ENCODE measurements around the gene CLIC1. TPM values are rescaled to one million over a fixed set of nuclear protein-coding genes. Genes with fewer than 3 reads are reported as not detected.

CLIC1 gene
- total RNA-seq, 1 donor from 2014 or later: 310 TPM

GRCh38 chr6:31750411-31751022 is 14.2 kb upstream of the CLIC1 start:
- ATAC-seq (no peak), DNase-seq (no peak)
- Histone ChIP-seq H3K27ac (no peak overlapping the region), H3K4me3 (no peak overlapping the region), H3K27me3 (ENCODE audit: low read depth) (no peaks in the 10 kb centered on the region), H3K36me3 (no peaks in the 10 kb centered on the region), H3K4me1 (no peaks in the 10 kb centered on the region), H3K9me3 (no peaks in the 10 kb centered on the region)
- intact Hi-C loops (cut with DNase I): no loop called here
- no peak for TF ChIP-seq CTCF (IDR thresholded peaks at IDR 0.05)

GRCh38 chr6:31749301-31750036 is 13.1 kb upstream of the CLIC1 start:
- no peak for TF ChIP-seq CTCF (IDR thresholded peaks at IDR 0.05)
- Histone ChIP-seq H3K4me3 (no peak overlapping the region), H3K9me3 (no peaks in the 10 kb centered on the region), H3K36me3 (no peaks in the 10 kb centered on the region), H3K27me3 (ENCODE audit: low read depth) (no peaks in the 10 kb centered on the region), H3K27ac (no peak overlapping the region), H3K4me1 (no peaks in the 10 kb centered on the region)
- DNase-seq (no peak), ATAC-seq (no peak)
- intact Hi-C loops (cut with DNase I): no loop called here

- Histone ChIP-seq H3K27me3 (ENCODE audit: low read depth) (no peaks in the 10 kb centered on the region), H3K4me1 (peaks cover 10% of the 10 kb centered on the region), H3K36me3 (peaks cover 4% of the 10 kb centered on the region), H3K9me3 (no peaks in the 10 kb centered on the region), H3K4me3 (no peak overlapping the region), H3K27ac (no peak overlapping the region)
- intact Hi-C loops (cut with DNase I): no loop called here
- no peak for TF ChIP-seq CTCF (IDR thresholded peaks at IDR 0.05)
- ATAC-seq (no peak), DNase-seq (no peak)
Measured at GRCh38 chr6:31744422-31744821, 8.1 kb upstream of the CLIC1 start.

- DNase-seq: no peak
Measured at GRCh38 chr6:31742894-31743293, 6.6 kb upstream of the CLIC1 start.

GRCh38 chr6:31741815-31742214 is 5.5 kb upstream of the CLIC1 start:
- ATAC-seq (no peak), DNase-seq (no peak)
- Histone ChIP-seq H3K4me1 (peaks cover 36% of the 10 kb centered on the region), H3K9me3 (no peaks in the 10 kb centered on the region), H3K27ac (no peak overlapping the region), H3K27me3 (ENCODE audit: low read depth) (no peaks in the 10 kb centered on the region), H3K4me3 (no peak overlapping the region), H3K36me3 (peaks cover 4% of the 10 kb centered on the region)
- intact Hi-C loops (cut with DNase I): no loop called here
- TF ChIP-seq CTCF (IDR thresholded peaks at IDR 0.05): no peak

More at GRCh38 chr6:31742894-31743293, 6.6 kb upstream of the CLIC1 start:
- H3K36me3 ChIP-seq: peaks cover 4% of the 10 kb centered on the region
- H3K4me1 ChIP-seq: peaks cover 25% of the 10 kb centered on the region
- H3K27me3 ChIP-seq (ENCODE audit: low read depth): no peaks in the 10 kb centered on the region
- TF ChIP-seq CTCF (IDR thresholded peaks at IDR 0.05): no peak
- H3K27ac ChIP-seq: no peak overlapping the region
- ATAC-seq: no peak
- H3K4me3 ChIP-seq: no peak overlapping the region
- intact Hi-C loops (cut with DNase I): no loop called here
- no peaks in the 10 kb centered on the region for H3K9me3 ChIP-seq

Measured in lower lobe of right lung (tissue), 2 donors.